HCT116 (cell line): Measurements from ENCODE around the gene CAPN2.

Experiments
- CBX3 ChIP-seq: IDR thresholded peaks from 2 replicates; pipeline ENCODE4 v1.6.1; 2012; ENCODE audit warnings: low read depth
- CTCF ChIP-seq, 3 experiments: fragments of 200-600 bp in 1 of 3; sonication (generic) in 1 of 3; IDR thresholded peaks in 2 of 3; conservative IDR thresholded peaks in 1 of 3; 2 replicates each; pipeline ENCODE4 v1.5.1; 2012 to 2017; ENCODE audit warnings: low read depth in 2 of 3, low read length in 2 of 3, antibody characterized with exemption in 1 of 3, borderline replicate concordance in 1 of 3, control low read depth in 1 of 3, mild to moderate bottlenecking in 1 of 3, mixed read lengths in 1 of 3, mixed run types in 1 of 3, moderate library complexity in 1 of 3; ENCODE audit not compliant: insufficient read depth in 1 of 3
- EGR1 ChIP-seq: IDR thresholded peaks from 2 replicates; pipeline ENCODE4 v1.6.1; 2012; ENCODE audit warnings: low read depth
- EZH2 ChIP-seq: fragments of 200-600 bp; sonication (generic); IDR thresholded peaks from 2 replicates; pipeline ENCODE4 v1.6.1; 2017; ENCODE audit warnings: antibody characterized with exemption, mixed run types
- EZH2phosphoT487 ChIP-seq: fragments of 200-600 bp; IDR thresholded peaks from 2 replicates; pipeline ENCODE4 v1.6.1; 2018; ENCODE audit warnings: antibody characterized with exemption, borderline replicate concordance
- MAX ChIP-seq: IDR thresholded peaks from 2 replicates; pipeline ENCODE4 v1.6.1; 2012
- POLR2A ChIP-seq: IDR thresholded peaks from 2 replicates; pipeline ENCODE4 v1.7.0; 2011; ENCODE audit warnings: borderline replicate concordance; ENCODE audit not compliant: insufficient read depth, insufficient read length; ENCODE audit errors: extremely low read depth
- POLR2AphosphoS5 ChIP-seq: IDR thresholded peaks from 2 replicates; pipeline ENCODE4 v1.6.1; 2011; ENCODE audit warnings: mild to moderate bottlenecking, low read depth, low read length, moderate library complexity
- RAD21 ChIP-seq: IDR thresholded peaks from 2 replicates; pipeline ENCODE4 v1.6.1; 2012; ENCODE audit warnings: low read depth, mild to moderate bottlenecking
- SIN3A ChIP-seq: IDR thresholded peaks from 2 replicates; pipeline ENCODE4 v1.6.1; 2012; ENCODE audit warnings: low read depth
- SRF ChIP-seq: IDR thresholded peaks from 2 replicates; pipeline ENCODE4 v1.6.1; 2012; ENCODE audit warnings: low read depth
- ZBTB33 ChIP-seq: IDR thresholded peaks from 2 replicates; pipeline ENCODE4 v1.6.1; 2011; ENCODE audit warnings: mild to moderate bottlenecking, low read length, moderate library complexity; ENCODE audit not compliant: insufficient replicate concordance; ENCODE audit errors: extremely low read depth
- ZNF274 ChIP-seq: fragments of 200-500 bp; sonication (Bioruptor generic); IDR thresholded peaks from 2 replicates; pipeline ENCODE4 v1.6.1; 2014; ENCODE audit warnings: mild to moderate bottlenecking, low read depth, low read length, inconsistent platforms
- TF ChIP-seq, protein P1 (sequence below): IDR thresholded peaks from 2 replicates; pipeline ENCODE4 v1.6.1; 2012; ENCODE audit warnings: low read depth

GRCh38 chr1:223708651-223709268, 3.6 kb upstream of the CAPN2 start:
- no peak for TF ChIP-seq CTCF (IDR thresholded peaks at IDR 0.05 in 2 of 3, conservative IDR thresholded peaks at IDR 0.05 in 1 of 3; ENCODE audit: borderline replicate concordance in 1 of 3, insufficient read depth in 1 of 3, low read depth in 2 of 3, low read length in 2 of 3)
- no peak for TF ChIP-seq RAD21
- TF ChIP-seq ZNF274, result no peak
- TF ChIP-seq EZH2, result no peak
- TF ChIP-seq POLR2A, result no peak
- TF ChIP-seq POLR2AphosphoS5, result no peak
- TF ChIP-seq SIN3A, result no peak
- TF ChIP-seq ZBTB33, result no peak
- no peak for TF ChIP-seq EGR1
- TF ChIP-seq CBX3, result no peak
- TF ChIP-seq, protein P1, sequence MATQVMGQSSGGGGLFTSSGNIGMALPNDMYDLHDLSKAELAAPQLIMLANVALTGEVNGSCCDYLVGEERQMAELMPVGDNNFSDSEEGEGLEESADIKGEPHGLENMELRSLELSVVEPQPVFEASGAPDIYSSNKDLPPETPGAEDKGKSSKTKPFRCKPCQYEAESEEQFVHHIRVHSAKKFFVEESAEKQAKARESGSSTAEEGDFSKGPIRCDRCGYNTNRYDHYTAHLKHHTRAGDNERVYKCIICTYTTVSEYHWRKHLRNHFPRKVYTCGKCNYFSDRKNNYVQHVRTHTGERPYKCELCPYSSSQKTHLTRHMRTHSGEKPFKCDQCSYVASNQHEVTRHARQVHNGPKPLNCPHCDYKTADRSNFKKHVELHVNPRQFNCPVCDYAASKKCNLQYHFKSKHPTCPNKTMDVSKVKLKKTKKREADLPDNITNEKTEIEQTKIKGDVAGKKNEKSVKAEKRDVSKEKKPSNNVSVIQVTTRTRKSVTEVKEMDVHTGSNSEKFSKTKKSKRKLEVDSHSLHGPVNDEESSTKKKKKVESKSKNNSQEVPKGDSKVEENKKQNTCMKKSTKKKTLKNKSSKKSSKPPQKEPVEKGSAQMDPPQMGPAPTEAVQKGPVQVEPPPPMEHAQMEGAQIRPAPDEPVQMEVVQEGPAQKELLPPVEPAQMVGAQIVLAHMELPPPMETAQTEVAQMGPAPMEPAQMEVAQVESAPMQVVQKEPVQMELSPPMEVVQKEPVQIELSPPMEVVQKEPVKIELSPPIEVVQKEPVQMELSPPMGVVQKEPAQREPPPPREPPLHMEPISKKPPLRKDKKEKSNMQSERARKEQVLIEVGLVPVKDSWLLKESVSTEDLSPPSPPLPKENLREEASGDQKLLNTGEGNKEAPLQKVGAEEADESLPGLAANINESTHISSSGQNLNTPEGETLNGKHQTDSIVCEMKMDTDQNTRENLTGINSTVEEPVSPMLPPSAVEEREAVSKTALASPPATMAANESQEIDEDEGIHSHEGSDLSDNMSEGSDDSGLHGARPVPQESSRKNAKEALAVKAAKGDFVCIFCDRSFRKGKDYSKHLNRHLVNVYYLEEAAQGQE, result no peak
- no peak for TF ChIP-seq SRF
- no peak for TF ChIP-seq EZH2phosphoT487
- no peak for TF ChIP-seq MAX
